Urothelium cell line (cell line): ENCODE measurements around the gene SULT1C4.
"Not testable (repeated sequence)": the region's sequence is repeated elsewhere in the genome, so short reads cannot be mapped to it uniquely, and the experiment has no call there.

ENCODE experiments used
- DNase-seq: peaks from one replicate; pipeline ENCODE4 v3.0.0; 2011; ENCODE audit warnings: low spot score, mixed read lengths
- FAIRE-seq: peaks from 2 replicates; lab custom pipeline; 2011; peaks lifted over from hg19 to GRCh38; lab: Jason Lieb, UNC

SULT1C4 gene

DNA sequence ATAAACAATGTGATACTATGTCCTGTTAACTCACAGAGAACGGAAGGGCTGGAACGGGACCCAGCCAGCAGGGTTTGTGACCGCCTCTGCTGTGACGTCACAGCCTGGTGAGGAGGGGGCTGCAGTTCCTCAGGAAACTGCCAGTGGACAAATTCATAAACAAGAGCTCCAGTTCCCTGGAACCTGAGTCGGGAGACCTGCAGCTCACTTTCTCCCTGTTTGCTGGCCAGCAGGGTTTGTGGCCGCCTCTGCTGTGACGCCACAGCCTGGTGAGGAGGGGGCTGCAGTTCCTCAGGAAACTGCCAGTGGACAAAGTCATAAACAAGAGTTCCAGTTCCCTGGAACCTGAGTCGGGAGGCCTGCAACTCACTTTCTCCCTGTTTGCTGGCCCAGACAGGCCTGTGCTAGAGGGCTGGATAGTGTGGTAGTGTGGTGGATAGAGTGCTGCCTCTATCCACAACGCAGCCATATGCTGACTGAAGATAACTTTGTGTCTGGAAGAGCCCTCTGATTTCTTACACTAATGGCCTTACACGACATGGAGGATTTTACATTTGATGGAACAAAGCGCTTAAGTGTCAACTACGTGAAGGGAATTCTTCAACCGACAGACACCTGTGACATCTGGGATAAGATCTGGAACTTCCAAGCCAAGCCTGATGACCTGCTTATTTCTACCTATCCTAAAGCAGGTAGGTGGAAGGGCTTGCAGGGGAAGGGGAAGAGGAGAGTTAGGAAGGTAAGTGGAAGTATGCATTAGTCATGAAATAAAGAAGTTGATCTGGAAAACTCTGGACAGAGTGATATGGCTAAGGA, at the start of gene SULT1C4:
Gene SULT1C4, plus strand, starts transcription at position 140 of the 816 bp plus-strand sequence. Its CDS starts 384 bp downstream, at position 524.
- DNase-seq (no peak), FAIRE-seq (no peak)

GRCh38 chr2:108329771-108330170, 48.0 kb upstream of the SULT1C4 start:
- DNase-seq (no peak), FAIRE-seq (no peak)

DNA sequence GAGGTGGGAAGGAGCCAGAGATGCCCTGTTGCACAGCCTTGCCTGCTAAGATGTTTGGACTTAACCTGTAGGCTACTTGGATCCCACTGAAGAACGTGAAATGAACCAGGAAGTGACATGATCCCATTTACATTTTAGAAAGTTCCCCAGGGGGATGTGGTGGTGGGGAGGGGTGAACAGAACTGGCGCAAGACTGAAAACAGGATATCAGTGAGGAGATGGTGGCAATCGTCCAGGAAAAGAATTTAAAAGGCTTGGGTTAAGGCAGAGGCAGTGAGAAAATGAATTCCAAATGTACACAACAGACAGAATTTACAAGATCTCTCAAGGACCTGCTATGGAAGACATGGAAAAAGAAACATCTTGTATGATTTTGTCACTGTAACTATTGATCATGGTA, 46.8 kb upstream of the SULT1C4 start:
- DNase-seq (no peak), FAIRE-seq (no peak)

DNA sequence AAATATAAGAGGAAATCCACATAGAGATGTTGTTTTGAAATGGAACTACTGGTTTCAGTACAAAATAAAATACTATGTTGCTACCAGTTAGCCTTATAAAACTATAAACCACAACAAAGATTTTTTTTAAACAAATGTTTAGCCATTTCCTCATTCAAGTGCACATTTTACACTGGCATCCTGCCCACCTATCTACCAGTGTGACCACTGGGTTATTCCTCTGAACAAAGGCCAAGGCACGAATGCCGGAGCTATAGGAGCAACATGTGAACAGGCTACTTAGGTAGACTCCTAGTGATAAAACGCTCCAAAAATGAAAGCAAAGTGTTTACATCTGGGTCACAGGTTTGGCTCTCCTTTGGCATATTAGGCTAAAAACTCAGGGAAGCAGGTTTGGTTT, 31.8 kb upstream of the SULT1C4 start:
- FAIRE-seq (no peak), DNase-seq (no peak)

DNA sequence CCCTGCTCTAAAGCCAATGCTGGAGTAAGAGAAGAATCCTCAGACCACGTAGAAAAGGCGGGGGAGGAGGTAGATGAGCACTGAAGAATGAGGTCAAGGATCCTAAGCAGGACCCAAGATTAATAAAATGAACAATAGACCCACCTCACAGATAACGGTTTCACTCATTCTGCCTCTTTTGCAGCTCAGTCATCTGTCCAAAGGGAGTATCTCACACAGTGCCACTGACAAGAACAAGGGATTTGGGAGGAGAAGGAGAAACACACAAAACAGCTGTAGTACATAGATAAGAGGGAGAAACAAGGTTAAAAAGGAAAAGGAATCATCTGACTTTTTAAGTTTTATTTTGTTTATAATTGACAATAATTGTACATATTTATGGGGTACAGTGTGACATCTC, 30.9 kb upstream of the SULT1C4 start:
- FAIRE-seq (peak; percentile 48), DNase-seq (no peak)

GRCh38 chr2:108347786-108348185, 30.0 kb upstream of the SULT1C4 start:
- no peak for FAIRE-seq
- DNase-seq, result no peak

- no peak for FAIRE-seq
These were observed 28.8 kb upstream of the SULT1C4 start for GRCh38 chr2:108348816-108349570.

GRCh38 chr2:108349571-108349928, 28.2 kb upstream of the SULT1C4 start:
- no peak for DNase-seq
- FAIRE-seq, result no peak

More at GRCh38 chr2:108348816-108349570, 28.8 kb upstream of the SULT1C4 start:
- DNase-seq, result no peak

GRCh38 chr2:108351889-108352288, 25.9 kb upstream of the SULT1C4 start:
- FAIRE-seq, result no peak
- no peak for DNase-seq

DNA sequence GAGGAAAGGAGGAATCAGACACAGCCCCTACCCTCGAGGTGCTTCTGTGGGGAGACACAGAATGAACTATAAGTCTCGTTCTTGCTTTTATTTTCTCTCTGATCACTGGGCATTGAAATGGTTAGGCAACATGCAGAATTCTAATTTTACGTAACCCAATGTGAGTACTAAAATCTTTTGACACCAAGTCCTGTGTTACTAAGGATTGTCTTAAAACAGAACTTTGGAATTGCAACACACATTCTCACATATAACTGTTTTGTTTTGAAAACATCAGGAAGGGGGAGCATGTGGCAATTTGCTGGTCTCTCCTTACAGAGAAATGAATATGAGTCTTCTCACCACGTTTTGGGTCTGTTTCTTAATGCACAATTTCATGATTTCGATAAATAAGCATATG, 23.6 kb upstream of the SULT1C4 start:
- DNase-seq, result no peak
- no peak for FAIRE-seq

GRCh38 chr2:108355906-108356734, 21.6 kb upstream of the SULT1C4 start:
- no peak for DNase-seq

DNA sequence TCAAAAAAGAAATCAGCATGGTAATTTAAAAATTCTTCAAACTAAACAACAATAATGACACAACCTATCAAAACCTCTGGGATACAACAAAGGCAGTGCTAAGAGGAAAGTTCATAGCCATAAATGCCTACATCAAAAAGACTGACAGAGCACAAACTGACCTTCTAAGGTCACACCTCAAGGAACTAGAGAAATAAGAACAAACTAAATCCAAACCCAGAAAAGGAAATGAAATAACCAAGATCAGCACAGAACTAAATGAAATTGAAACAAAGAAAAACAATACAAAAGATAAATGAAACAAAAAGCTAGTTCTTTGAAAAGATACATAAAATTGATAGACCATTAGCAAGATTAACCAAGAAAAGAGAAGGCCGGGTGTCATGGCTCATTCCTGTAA, 18.4 kb upstream of the SULT1C4 start:
- FAIRE-seq, DNase-seq: not testable (repeated sequence)

More at GRCh38 chr2:108355906-108356734, 21.6 kb upstream of the SULT1C4 start:
- peak; percentile 5 for FAIRE-seq

DNA sequence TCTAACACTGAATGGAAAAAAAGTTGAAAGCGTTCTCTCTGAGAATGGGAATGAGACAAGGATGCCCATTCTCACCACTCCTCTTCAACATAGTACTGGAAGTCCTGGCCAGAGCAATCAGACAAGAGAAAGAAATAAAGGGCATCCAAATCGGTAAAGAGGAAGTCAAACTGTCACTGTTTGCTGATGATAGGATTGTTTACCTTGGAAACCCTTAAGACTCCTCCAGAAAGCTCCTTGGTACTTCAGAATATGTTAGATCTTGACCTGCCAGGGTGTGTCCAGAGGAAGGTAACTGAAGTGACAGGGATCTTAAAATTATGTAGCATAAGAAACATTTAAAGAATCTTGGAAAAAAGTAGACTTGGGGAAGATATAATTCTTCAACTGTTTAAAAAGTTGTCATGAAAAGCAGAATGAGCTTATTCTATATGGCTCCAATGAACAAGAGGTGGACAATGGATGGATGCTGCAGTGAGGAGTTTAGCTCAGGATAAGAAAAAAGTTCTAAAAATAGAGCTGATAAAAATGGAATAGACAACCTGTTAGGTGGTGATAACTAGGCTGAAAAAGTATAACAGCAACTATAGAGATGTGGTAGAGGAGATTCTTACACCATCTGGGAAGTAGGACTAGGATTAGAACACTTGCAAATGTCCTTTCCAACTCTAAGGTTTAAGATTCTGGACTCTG, 16.8 kb upstream of the SULT1C4 start:
- FAIRE-seq (no peak), DNase-seq (no peak)

GRCh38 chr2:108363024-108363907, 14.5 kb upstream of the SULT1C4 start:
- FAIRE-seq (peak; percentile 20), DNase-seq (no peak)

DNA sequence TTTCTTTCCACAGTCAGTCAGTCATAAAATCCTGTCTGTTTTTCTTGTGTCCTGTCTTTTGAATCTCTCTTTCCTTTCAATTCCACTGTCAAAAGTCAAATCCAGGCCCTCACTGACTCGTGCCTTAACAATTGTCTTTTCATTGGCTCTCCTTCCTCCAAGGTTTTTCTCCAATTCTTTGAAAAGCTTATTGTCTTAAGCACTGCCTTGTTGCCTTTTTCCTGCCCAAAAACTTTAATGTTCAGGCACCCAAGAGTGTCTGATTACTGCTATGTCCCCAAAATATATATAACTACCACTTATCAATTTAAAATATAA, 13.9 kb upstream of the SULT1C4 start:
- FAIRE-seq (no peak), DNase-seq (no peak)

DNA sequence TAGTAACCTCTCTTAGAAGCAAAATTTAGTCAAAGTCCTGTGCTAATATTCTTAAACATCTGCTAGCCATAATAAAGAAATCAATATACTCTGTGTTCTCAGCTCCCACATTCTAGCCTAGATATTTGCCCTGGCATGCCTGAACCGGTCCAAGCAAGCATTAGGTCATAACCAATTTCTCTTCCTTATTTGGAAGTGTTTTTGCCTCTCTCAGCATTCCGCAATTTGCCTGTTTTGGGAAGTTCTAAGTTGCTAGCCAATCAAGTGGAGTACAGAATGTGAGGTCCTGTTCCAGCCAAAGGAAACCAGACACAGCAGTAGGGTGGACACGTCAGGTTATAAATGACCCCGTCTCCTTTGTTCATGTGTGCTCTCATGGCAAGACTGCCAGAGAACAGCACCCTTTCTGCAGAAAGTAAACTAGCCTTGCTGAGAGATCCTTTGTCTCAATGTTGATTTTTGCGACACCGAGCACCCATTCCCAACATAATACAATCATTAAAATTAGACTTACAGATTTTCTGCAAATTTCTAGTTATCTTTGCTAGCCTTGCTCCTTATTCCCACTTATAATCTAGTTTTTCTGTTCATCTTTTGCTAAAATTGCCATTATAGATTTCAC, 13.0 kb upstream of the SULT1C4 start:
- FAIRE-seq (no peak), DNase-seq (no peak)

DNA sequence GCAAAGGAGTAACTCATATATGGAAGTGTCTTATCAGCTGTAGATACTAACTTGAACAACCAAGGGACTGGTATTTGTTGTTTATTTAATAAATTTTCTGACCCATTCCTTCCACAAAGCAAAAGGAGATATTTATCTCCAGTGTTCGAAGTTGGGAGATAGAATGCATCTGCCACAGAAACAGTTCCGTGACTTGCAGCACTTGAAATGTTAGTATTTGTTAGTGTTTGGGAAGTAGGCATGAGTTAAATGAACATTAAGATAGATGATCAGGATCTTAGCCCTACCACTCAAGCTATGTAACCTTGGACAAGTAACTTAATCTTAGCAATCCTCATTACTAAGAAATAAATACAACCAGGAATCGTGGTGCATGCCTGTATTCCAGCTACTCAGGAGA, 12.1 kb upstream of the SULT1C4 start:
- no peak for FAIRE-seq
- DNase-seq, result no peak

GRCh38 chr2:108367014-108367413, 10.7 kb upstream of the SULT1C4 start:
- no peak for FAIRE-seq
- DNase-seq, result no peak

DNA sequence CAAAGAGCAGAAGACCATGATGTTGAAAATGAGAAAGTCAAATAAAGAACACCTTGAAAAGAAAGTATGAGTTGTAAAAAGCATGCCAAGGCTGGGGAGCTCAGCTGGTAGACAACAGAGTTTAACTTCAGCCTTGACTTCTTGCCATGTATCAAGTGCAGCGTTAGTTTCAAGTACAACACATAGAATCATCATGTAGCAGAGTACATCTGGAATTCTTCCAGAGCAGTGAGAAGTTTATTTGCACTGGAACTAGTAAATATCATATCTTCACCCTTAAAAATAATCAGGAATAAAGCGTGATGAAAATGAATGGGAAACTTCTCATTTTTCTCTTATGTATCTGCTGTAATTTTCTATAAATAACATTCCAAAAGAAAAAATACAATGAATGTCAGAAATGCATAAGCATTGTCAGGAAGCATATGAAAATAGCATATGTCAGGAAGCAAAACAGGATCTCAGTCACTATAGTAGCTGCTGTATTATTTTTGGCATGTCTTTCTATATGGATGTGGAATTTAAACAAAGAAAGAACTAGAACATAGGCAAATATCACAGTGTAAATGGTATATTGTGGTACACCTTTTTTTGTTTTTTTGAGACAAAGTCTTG, 10.1 kb upstream of the SULT1C4 start:
- FAIRE-seq (no peak), DNase-seq (no peak)
